Measurements from ENCODE around the gene SLC15A1.

DNA sequence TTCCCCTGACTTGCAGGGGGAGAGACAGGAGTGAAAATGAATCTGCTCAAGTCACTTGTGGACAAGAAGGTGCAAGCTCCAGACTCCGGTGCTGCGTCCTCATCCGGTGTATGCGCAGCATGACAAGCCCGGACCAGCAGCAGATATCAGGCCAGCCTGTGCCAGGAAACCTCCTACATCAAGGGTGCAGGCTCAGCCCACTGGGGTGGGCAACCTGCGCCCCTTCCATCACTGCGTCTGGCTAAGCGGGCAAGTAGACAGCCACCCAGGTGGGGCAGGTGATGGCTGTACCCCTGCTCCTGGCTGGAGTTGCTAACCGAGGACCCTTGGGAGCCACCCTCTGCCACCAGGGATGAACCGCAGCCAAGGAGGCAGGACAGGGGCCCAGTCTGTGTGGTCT, 32.9 kb upstream of the SLC15A1 start:
- TF ChIP-seq, protein P1, sequence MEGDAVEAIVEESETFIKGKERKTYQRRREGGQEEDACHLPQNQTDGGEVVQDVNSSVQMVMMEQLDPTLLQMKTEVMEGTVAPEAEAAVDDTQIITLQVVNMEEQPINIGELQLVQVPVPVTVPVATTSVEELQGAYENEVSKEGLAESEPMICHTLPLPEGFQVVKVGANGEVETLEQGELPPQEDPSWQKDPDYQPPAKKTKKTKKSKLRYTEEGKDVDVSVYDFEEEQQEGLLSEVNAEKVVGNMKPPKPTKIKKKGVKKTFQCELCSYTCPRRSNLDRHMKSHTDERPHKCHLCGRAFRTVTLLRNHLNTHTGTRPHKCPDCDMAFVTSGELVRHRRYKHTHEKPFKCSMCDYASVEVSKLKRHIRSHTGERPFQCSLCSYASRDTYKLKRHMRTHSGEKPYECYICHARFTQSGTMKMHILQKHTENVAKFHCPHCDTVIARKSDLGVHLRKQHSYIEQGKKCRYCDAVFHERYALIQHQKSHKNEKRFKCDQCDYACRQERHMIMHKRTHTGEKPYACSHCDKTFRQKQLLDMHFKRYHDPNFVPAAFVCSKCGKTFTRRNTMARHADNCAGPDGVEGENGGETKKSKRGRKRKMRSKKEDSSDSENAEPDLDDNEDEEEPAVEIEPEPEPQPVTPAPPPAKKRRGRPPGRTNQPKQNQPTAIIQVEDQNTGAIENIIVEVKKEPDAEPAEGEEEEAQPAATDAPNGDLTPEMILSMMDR (IDR thresholded peaks at IDR 0.05), result no peak
- no peak for TF ChIP-seq POLR2AphosphoS5 (IDR thresholded peaks at IDR 0.05)

All from transverse colon (tissue), 4 donors.